PC-9 (cell line): ENCODE results near the gene EEF2K.

ENCODE experiments used
- EZH2 ChIP-seq: fragments of 200-600 bp; sonication (generic); IDR thresholded peaks from 2 replicates; pipeline ENCODE4 v1.8.0; 2017; ENCODE audit warnings: antibody characterized with exemption, low read depth
- TF ChIP-seq, protein P1 (sequence below): fragments of 200-600 bp; sonication (generic); conservative IDR thresholded peaks from 2 replicates; pipeline ENCODE4 v1.6.1; 2017; ENCODE audit warnings: mixed run types, antibody characterized with exemption, mild to moderate bottlenecking, moderate library complexity

DNA sequence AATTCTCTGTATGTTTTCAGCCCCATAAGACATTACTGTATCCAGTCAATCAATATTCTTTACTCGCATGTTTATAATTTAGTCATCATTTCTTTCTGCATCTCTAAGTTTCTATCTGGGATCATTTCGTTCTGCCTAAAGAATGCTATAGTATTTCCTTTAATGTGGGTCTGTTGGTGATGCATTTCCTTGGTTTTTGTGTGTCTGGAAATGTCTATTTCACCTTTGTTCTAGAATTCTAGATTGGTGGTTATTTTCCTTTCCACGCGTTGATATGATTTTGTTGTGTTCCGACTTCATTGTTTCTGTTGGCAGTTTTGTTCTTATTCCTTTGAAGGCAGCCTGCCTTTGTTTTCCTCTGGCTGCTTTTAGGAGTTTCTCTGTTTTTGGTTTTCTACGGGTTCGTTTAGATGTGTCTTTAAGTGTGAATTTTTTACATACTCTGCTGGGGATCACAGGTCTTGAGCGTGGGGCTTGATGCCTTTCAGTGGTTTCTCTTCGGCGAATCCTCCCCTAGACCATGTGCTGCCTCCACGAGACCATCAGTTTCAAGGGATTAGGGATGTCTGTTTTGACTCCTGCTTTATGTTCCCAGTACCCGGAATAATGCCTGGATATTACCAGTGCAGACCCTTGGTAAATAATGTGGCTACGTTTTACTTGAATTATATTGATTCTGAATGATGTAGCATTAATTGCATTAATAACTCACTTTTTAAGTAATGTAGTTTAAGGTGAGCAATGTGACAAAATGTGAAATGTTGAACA, 114.7 kb downstream of the EEF2K start:
- TF ChIP-seq, protein P1, sequence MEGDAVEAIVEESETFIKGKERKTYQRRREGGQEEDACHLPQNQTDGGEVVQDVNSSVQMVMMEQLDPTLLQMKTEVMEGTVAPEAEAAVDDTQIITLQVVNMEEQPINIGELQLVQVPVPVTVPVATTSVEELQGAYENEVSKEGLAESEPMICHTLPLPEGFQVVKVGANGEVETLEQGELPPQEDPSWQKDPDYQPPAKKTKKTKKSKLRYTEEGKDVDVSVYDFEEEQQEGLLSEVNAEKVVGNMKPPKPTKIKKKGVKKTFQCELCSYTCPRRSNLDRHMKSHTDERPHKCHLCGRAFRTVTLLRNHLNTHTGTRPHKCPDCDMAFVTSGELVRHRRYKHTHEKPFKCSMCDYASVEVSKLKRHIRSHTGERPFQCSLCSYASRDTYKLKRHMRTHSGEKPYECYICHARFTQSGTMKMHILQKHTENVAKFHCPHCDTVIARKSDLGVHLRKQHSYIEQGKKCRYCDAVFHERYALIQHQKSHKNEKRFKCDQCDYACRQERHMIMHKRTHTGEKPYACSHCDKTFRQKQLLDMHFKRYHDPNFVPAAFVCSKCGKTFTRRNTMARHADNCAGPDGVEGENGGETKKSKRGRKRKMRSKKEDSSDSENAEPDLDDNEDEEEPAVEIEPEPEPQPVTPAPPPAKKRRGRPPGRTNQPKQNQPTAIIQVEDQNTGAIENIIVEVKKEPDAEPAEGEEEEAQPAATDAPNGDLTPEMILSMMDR, result no peak
- TF ChIP-seq EZH2, result no peak
